ENCODE results near the gene LRRC25.
A peak's percentile ranks its signal among the peaks of the same experiment; 100 is the strongest.

GRCh38 chr19:18437491-18438330, 40.3 kb upstream of the LRRC25 start, which contains the start of gene ISYNA1:
- TF ChIP-seq ZNF423 (tag by site-specific recombination; IDR thresholded peaks at IDR 0.05) (0 out of 2 replicates have a peak, but pooled peaks have one; percentile 26), CTCF (tag by site-specific recombination; IDR thresholded peaks at IDR 0.05) (no peak), REST (tag by site-specific recombination; IDR thresholded peaks at IDR 0.05) (peak; percentile 41; the same call in 1 of the 2 replicates), ZNF501 (tag by site-specific recombination; IDR thresholded peaks at IDR 0.05) (0 out of 2 replicates have a peak, but pooled peaks have one; percentile 23), ZSCAN18 (tag by site-specific recombination; IDR thresholded peaks at IDR 0.05) (no peak), BCL11A (tag by site-specific recombination; IDR thresholded peaks at IDR 0.05; ENCODE audit: low read depth) (peak; percentile 53; the same call in 1 of the 2 replicates), ZIC2 (tag by site-specific recombination; IDR thresholded peaks at IDR 0.05) (no peak; the same call in 1 of the 2 replicates), ZNF175 (tag by site-specific recombination; IDR thresholded peaks at IDR 0.05) (no peak), ZNF624 (tag by site-specific recombination; IDR thresholded peaks at IDR 0.05) (no peak), ZNF704 (tag by site-specific recombination; IDR thresholded peaks at IDR 0.05) (no peak), ZNF48 (tag by site-specific recombination; IDR thresholded peaks at IDR 0.05) (no peak), ZNF239 (tag by site-specific recombination; IDR thresholded peaks at IDR 0.05) (no peak)

All from HEK293 (cell line).